HUES6 (cell line): ENCODE data around the gene TSPYL6.
"Not testable (repeated sequence)": the region's sequence is repeated elsewhere in the genome, so short reads cannot be mapped to it uniquely, and the experiment has no call there.

ENCODE experiments used
- H3K27ac ChIP-seq: 2 replicates; pipeline ENCODE4 v1.7.0; 2013; ENCODE audit warnings: low read depth, mild to moderate bottlenecking, low read length, inconsistent platforms
- H3K27me3 ChIP-seq: 2 replicates; pipeline ENCODE4 v1.6.1; 2013; ENCODE audit warnings: low read length; ENCODE audit not compliant: control insufficient read depth, insufficient read depth
- H3K36me3 ChIP-seq: 2 replicates; pipeline ENCODE4 v1.6.1; 2013; ENCODE audit warnings: low read length; ENCODE audit not compliant: control insufficient read depth, insufficient read depth
- H3K4me1 ChIP-seq: 2 replicates; pipeline ENCODE4 v1.6.1; 2013; ENCODE audit warnings: low read length; ENCODE audit not compliant: control insufficient read depth, insufficient read depth
- H3K4me3 ChIP-seq: 2 replicates; pipeline ENCODE4 v1.5.1; 2013; ENCODE audit warnings: low read depth, low read length
- H3K9ac ChIP-seq: one replicate; pipeline ENCODE4 v1.6.1; 2013; ENCODE audit warnings: mild to moderate bottlenecking, low read length
- H3K9me3 ChIP-seq: 2 replicates; pipeline ENCODE4 v1.6.1; 2013; ENCODE audit warnings: low read depth, low read length; ENCODE audit not compliant: control insufficient read depth, insufficient read depth

TSPYL6 gene

GRCh38 chr2:54275541-54275940 is 19.5 kb upstream of the TSPYL6 start:
- H3K27me3 ChIP-seq, result no peaks in the 10 kb centered on the region
- H3K27ac ChIP-seq, result no peak overlapping the region
- no peak overlapping the region for H3K9ac ChIP-seq
- H3K4me1 ChIP-seq, result no peaks in the 10 kb centered on the region
- H3K9me3 ChIP-seq, result no peaks in the 10 kb centered on the region
- H3K4me3 ChIP-seq, result no peak overlapping the region
- H3K36me3 ChIP-seq, result no peaks in the 10 kb centered on the region

GRCh38 chr2:54274781-54275242 is 18.8 kb upstream of the TSPYL6 start:
- Histone ChIP-seq H3K27ac (no peak overlapping the region), H3K9me3 (no peaks in the 10 kb centered on the region), H3K9ac (no peak overlapping the region), H3K27me3 (no peaks in the 10 kb centered on the region), H3K4me1 (no peaks in the 10 kb centered on the region), H3K36me3 (no peaks in the 10 kb centered on the region), H3K4me3 (no peak overlapping the region)

GRCh38 chr2:54271843-54272627 is 16.0 kb upstream of the TSPYL6 start:
- H3K4me1 ChIP-seq, result no peaks in the 10 kb centered on the region
- no peaks in the 10 kb centered on the region for H3K9me3 ChIP-seq
- H3K9ac ChIP-seq, result no peak overlapping the region
- no peaks in the 10 kb centered on the region for H3K36me3 ChIP-seq
- H3K27me3 ChIP-seq, result no peaks in the 10 kb centered on the region
- no peak overlapping the region for H3K27ac ChIP-seq
- no peak overlapping the region for H3K4me3 ChIP-seq

GRCh38 chr2:54271189-54271588 is 15.2 kb upstream of the TSPYL6 start:
- H3K4me1 ChIP-seq, result no peaks in the 10 kb centered on the region
- no peak overlapping the region for H3K4me3 ChIP-seq
- no peaks in the 10 kb centered on the region for H3K36me3 ChIP-seq
- H3K9me3 ChIP-seq, result no peaks in the 10 kb centered on the region
- no peak overlapping the region for H3K9ac ChIP-seq
- H3K27ac ChIP-seq, result no peak overlapping the region
- no peaks in the 10 kb centered on the region for H3K27me3 ChIP-seq

- Histone ChIP-seq H3K9ac (no peak overlapping the region), H3K4me1 (no peaks in the 10 kb centered on the region), H3K27ac (no peak overlapping the region), H3K36me3 (no peaks in the 10 kb centered on the region), H3K27me3 (no peaks in the 10 kb centered on the region), H3K9me3 (no peaks in the 10 kb centered on the region), H3K4me3 (no peak overlapping the region)
These were observed 11.5 kb upstream of the TSPYL6 start for GRCh38 chr2:54267577-54267976.

GRCh38 chr2:54265081-54265480 is 9.1 kb upstream of the TSPYL6 start:
- not testable (repeated sequence) for H3K4me3 ChIP-seq, H3K27ac ChIP-seq, H3K36me3 ChIP-seq, H3K9ac ChIP-seq, H3K9me3 ChIP-seq, H3K4me1 ChIP-seq, H3K27me3 ChIP-seq

- no peaks in the 10 kb centered on the region for H3K4me1 ChIP-seq
- H3K4me3 ChIP-seq, result no peak overlapping the region
- no peaks in the 10 kb centered on the region for H3K36me3 ChIP-seq
- no peaks in the 10 kb centered on the region for H3K9me3 ChIP-seq
- no peak overlapping the region for H3K27ac ChIP-seq
- no peaks in the 10 kb centered on the region for H3K27me3 ChIP-seq
- no peak overlapping the region for H3K9ac ChIP-seq
These were observed 6.2 kb upstream of the TSPYL6 start for GRCh38 chr2:54262015-54262765.

- no peaks in the 10 kb centered on the region for H3K27me3 ChIP-seq
- H3K4me1 ChIP-seq, result no peaks in the 10 kb centered on the region
- no peaks in the 10 kb centered on the region for H3K36me3 ChIP-seq
- H3K4me3 ChIP-seq, result no peak overlapping the region
- H3K9ac ChIP-seq, result no peak overlapping the region
- no peaks in the 10 kb centered on the region for H3K9me3 ChIP-seq
- no peak overlapping the region for H3K27ac ChIP-seq
These were observed 5.5 kb upstream of the TSPYL6 start for GRCh38 chr2:54261537-54261936.

- H3K27ac ChIP-seq, result no peak overlapping the region
- no peaks in the 10 kb centered on the region for H3K9me3 ChIP-seq
- no peak overlapping the region for H3K4me3 ChIP-seq
- H3K4me1 ChIP-seq, result no peaks in the 10 kb centered on the region
- no peaks in the 10 kb centered on the region for H3K36me3 ChIP-seq
- H3K27me3 ChIP-seq, result no peaks in the 10 kb centered on the region
- H3K9ac ChIP-seq, result no peak overlapping the region
These were observed 4.2 kb upstream of the TSPYL6 start for GRCh38 chr2:54260241-54260595.

GRCh38 chr2:54259413-54260240 is 3.6 kb upstream of the TSPYL6 start:
- no peaks in the 10 kb centered on the region for H3K9me3 ChIP-seq
- H3K27ac ChIP-seq, result no peak overlapping the region
- H3K4me1 ChIP-seq, result no peaks in the 10 kb centered on the region
- H3K27me3 ChIP-seq, result no peaks in the 10 kb centered on the region
- no peak overlapping the region for H3K4me3 ChIP-seq
- H3K36me3 ChIP-seq, result no peaks in the 10 kb centered on the region
- H3K9ac ChIP-seq, result no peak overlapping the region

- H3K27me3 ChIP-seq, result no peaks in the 10 kb centered on the region
- no peak overlapping the region for H3K27ac ChIP-seq
- no peaks in the 10 kb centered on the region for H3K4me1 ChIP-seq
- H3K9me3 ChIP-seq, result no peaks in the 10 kb centered on the region
- H3K4me3 ChIP-seq, result no peak overlapping the region
- no peak overlapping the region for H3K9ac ChIP-seq
- no peaks in the 10 kb centered on the region for H3K36me3 ChIP-seq
These were observed 2.1 kb upstream of the TSPYL6 start for GRCh38 chr2:54258166-54258565.
